Measurements from ENCODE around the gene TLE6.
"Not testable (repeated sequence)": the region's sequence is repeated elsewhere in the genome, so short reads cannot be mapped to it uniquely, and the experiment has no call there.

Gene TLE6

GRCh38 chr19:3005345-3005744 lies 28.0 kb downstream of the TLE6 start:
- no peak for DNase-seq

GRCh38 chr19:3006075-3006767 lies 28.9 kb downstream of the TLE6 start:
- DNase-seq, result no peak

GRCh38 chr19:3007975-3008374 lies 30.6 kb downstream of the TLE6 start:
- no peak for DNase-seq

GRCh38 chr19:3008994-3009393 lies 31.6 kb downstream of the TLE6 start:
- DNase-seq, result no peak

GRCh38 chr19:3010871-3011270 lies 33.5 kb downstream of the TLE6 start:
- DNase-seq, result no peak

- not testable (repeated sequence) for DNase-seq
These were observed 34.7 kb downstream of the TLE6 start for GRCh38 chr19:3012059-3012458.

- DNase-seq, result no peak
These were observed 35.4 kb downstream of the TLE6 start for GRCh38 chr19:3012621-3013262.

GRCh38 chr19:3013263-3013725 lies 35.9 kb downstream of the TLE6 start:
- DNase-seq, result no peak

- DNase-seq, result no peak
These were observed 36.8 kb downstream of the TLE6 start for GRCh38 chr19:3014135-3014534.

GRCh38 chr19:3015126-3016057 lies 38.0 kb downstream of the TLE6 start:
- DNase-seq, result no peak

- DNase-seq, result no peak
These were observed 40.6 kb downstream of the TLE6 start for GRCh38 chr19:3017923-3018322.

- no peak for DNase-seq
These were observed 42.0 kb downstream of the TLE6 start for GRCh38 chr19:3019211-3019854.

- DNase-seq, result no peak
These were observed 43.1 kb downstream of the TLE6 start for GRCh38 chr19:3020321-3020960.

GRCh38 chr19:3024509-3024869 lies 47.1 kb downstream of the TLE6 start:
- no peak for DNase-seq

GRCh38 chr19:3024870-3025548 lies 47.6 kb downstream of the TLE6 start:
- no peak for DNase-seq

- DNase-seq, result no peak
These were observed 48.2 kb downstream of the TLE6 start for GRCh38 chr19:3025549-3025886.

GRCh38 chr19:3026768-3027167 lies 49.4 kb downstream of the TLE6 start:
- no peak for DNase-seq

GRCh38 chr19:3027292-3027691 lies 49.9 kb downstream of the TLE6 start:
- DNase-seq, result no peak

GRCh38 chr19:3027981-3028304 lies 50.6 kb downstream of the TLE6 start:
- no peak for DNase-seq

- no peak for DNase-seq
These were observed 51.1 kb downstream of the TLE6 start for GRCh38 chr19:3028305-3029064.

Measured in HCEC 1CT (cell line).